ENCODE measurements around the gene SEC22C.

The SEC22C gene

GRCh38 chr3:42526616-42527367 is 55.0 kb downstream of the SEC22C start:
- 86% methylated on average over 15 of the region's 15 CpGs for WGBS, 2 experiments

GRCh38 chr3:42525736-42526345 is 55.9 kb downstream of the SEC22C start:
- Histone ChIP-seq H3K4me3 (ENCODE audit: insufficient read depth, low read depth, low read length) (no peak overlapping the region), H3K27ac (ENCODE audit: insufficient read depth, low read depth, low read length, poor library complexity, severe bottlenecking) (no peak overlapping the region), H3K9me3 (ENCODE audit: control insufficient read depth, low read length) (no peaks in the 10 kb centered on the region), H3K4me1 (ENCODE audit: control insufficient read depth, insufficient read depth, low read length) (no peaks in the 10 kb centered on the region), H3K36me3 (ENCODE audit: control insufficient read depth, insufficient read depth, low read length) (no peaks in the 10 kb centered on the region), H3K27me3 (ENCODE audit: control insufficient read depth, insufficient read depth, low read length, poor library complexity, severe bottlenecking) (no peaks in the 10 kb centered on the region)
- WGBS, 2 experiments: 92% methylated on average over 13 of the region's 13 CpGs

More at GRCh38 chr3:42526616-42527367, 55.0 kb downstream of the SEC22C start:
- H3K36me3 ChIP-seq (ENCODE audit: control insufficient read depth, insufficient read depth, low read length): no peaks in the 10 kb centered on the region
- H3K27ac ChIP-seq (ENCODE audit: insufficient read depth, low read depth, low read length, poor library complexity, severe bottlenecking): no peak overlapping the region
- no peaks in the 10 kb centered on the region for H3K4me1 ChIP-seq (ENCODE audit: control insufficient read depth, insufficient read depth, low read length)
- H3K27me3 ChIP-seq (ENCODE audit: control insufficient read depth, insufficient read depth, low read length, poor library complexity, severe bottlenecking): no peaks in the 10 kb centered on the region
- no peaks in the 10 kb centered on the region for H3K9me3 ChIP-seq (ENCODE audit: control insufficient read depth, low read length)
- no peak overlapping the region for H3K4me3 ChIP-seq (ENCODE audit: insufficient read depth, low read depth, low read length)

DNA sequence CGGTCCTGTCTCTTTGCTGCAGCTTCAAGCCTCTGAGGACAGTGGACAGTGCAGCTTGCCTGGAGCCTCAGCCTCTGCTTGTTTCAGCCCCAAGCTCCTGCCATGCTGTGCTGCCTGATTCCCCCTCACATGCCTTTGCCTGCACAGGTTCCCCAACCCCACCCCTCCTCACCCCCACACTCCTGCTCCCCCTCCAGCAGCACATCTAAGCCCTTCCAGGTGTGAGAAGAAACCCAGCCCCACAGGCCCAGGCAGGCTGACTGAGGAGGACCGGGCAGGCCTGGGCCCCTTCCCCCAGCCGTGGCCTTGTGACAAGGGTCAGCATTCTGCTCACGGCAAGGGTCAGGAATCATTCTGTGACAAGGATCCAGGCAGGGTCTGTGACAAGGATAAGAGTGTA is 56.6 kb downstream of the SEC22C start:
- 85 to 90% methylated on average over 4 of the region's 4 CpGs for WGBS, 2 experiments
- Histone ChIP-seq H3K27ac (ENCODE audit: insufficient read depth, low read depth, low read length, poor library complexity, severe bottlenecking) (no peak overlapping the region), H3K27me3 (ENCODE audit: control insufficient read depth, insufficient read depth, low read length, poor library complexity, severe bottlenecking) (no peaks in the 10 kb centered on the region), H3K4me1 (ENCODE audit: control insufficient read depth, insufficient read depth, low read length) (no peaks in the 10 kb centered on the region), H3K9me3 (ENCODE audit: control insufficient read depth, low read length) (no peaks in the 10 kb centered on the region), H3K36me3 (ENCODE audit: control insufficient read depth, insufficient read depth, low read length) (no peaks in the 10 kb centered on the region), H3K4me3 (ENCODE audit: insufficient read depth, low read depth, low read length) (no peak overlapping the region)

DNA sequence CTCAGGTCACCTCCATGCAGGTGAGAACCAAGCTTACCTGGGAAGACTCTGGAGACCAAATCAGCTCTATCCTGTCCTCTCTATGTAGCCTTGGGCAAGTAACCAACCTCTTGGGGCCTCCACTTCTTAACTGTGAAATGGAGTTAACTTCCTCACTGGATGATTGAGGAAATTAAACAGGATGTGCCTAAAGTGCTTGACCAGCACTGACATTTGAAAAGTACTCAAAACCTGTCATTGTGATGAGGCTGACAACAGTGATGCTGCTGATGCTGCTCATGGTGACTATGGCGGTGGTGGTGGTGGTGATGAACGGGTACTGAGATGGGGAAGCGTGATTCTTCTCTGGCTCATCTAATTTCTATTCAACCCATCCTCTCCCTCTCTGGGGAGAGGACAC is 57.0 kb downstream of the SEC22C start:
- Histone ChIP-seq H3K27me3 (ENCODE audit: control insufficient read depth, insufficient read depth, low read length, poor library complexity, severe bottlenecking) (no peaks in the 10 kb centered on the region), H3K9me3 (ENCODE audit: control insufficient read depth, low read length) (no peaks in the 10 kb centered on the region), H3K36me3 (ENCODE audit: control insufficient read depth, insufficient read depth, low read length) (no peaks in the 10 kb centered on the region), H3K4me3 (ENCODE audit: insufficient read depth, low read depth, low read length) (no peak overlapping the region), H3K27ac (ENCODE audit: insufficient read depth, low read depth, low read length, poor library complexity, severe bottlenecking) (no peak overlapping the region), H3K4me1 (ENCODE audit: control insufficient read depth, insufficient read depth, low read length) (no peaks in the 10 kb centered on the region)
- 88 to 98% methylated on average over 3 of the region's 3 CpGs for WGBS, 2 experiments

DNA sequence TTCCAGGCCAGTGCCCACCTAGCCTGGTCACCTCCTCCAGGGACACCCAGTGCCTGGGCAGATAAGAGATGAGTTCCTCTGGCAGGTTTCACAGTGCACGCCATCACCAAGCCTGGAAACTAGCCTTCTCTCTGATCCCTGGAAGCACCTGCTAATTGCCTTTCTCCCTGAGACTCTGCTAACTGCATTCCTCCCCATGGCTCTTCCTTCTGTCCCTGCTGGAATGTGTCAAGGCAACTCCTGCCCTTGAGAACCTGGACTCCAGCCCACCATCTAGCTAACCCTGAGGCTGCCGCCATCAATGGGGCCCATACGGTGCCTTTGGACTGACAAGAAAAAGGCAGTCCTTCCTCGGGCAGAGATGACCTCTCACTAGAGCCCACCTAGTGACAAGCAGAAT is 60.9 kb downstream of the SEC22C start:
- 90 to 92% methylated on average over 4 of the region's 4 CpGs for WGBS, 2 experiments

GRCh38 chr3:42520336-42520735 is 61.4 kb downstream of the SEC22C start:
- 91 to 93% methylated on average over 4 of the region's 4 CpGs for WGBS, 2 experiments
- no peak overlapping the region for H3K27ac ChIP-seq (ENCODE audit: insufficient read depth, low read depth, low read length, poor library complexity, severe bottlenecking)
- H3K27me3 ChIP-seq (ENCODE audit: control insufficient read depth, insufficient read depth, low read length, poor library complexity, severe bottlenecking): no peaks in the 10 kb centered on the region
- H3K4me1 ChIP-seq (ENCODE audit: control insufficient read depth, insufficient read depth, low read length): no peaks in the 10 kb centered on the region
- H3K36me3 ChIP-seq (ENCODE audit: control insufficient read depth, insufficient read depth, low read length): no peaks in the 10 kb centered on the region
- H3K9me3 ChIP-seq (ENCODE audit: control insufficient read depth, low read length): no peaks in the 10 kb centered on the region
- no peak overlapping the region for H3K4me3 ChIP-seq (ENCODE audit: insufficient read depth, low read depth, low read length)

More for the DNA sequence above, 60.9 kb downstream of the SEC22C start:
- no peaks in the 10 kb centered on the region for H3K27me3 ChIP-seq (ENCODE audit: control insufficient read depth, insufficient read depth, low read length, poor library complexity, severe bottlenecking)
- H3K4me1 ChIP-seq (ENCODE audit: control insufficient read depth, insufficient read depth, low read length): no peaks in the 10 kb centered on the region
- H3K9me3 ChIP-seq (ENCODE audit: control insufficient read depth, low read length): no peaks in the 10 kb centered on the region
- no peak overlapping the region for H3K27ac ChIP-seq (ENCODE audit: insufficient read depth, low read depth, low read length, poor library complexity, severe bottlenecking)
- no peaks in the 10 kb centered on the region for H3K36me3 ChIP-seq (ENCODE audit: control insufficient read depth, insufficient read depth, low read length)
- no peak overlapping the region for H3K4me3 ChIP-seq (ENCODE audit: insufficient read depth, low read depth, low read length)

DNA sequence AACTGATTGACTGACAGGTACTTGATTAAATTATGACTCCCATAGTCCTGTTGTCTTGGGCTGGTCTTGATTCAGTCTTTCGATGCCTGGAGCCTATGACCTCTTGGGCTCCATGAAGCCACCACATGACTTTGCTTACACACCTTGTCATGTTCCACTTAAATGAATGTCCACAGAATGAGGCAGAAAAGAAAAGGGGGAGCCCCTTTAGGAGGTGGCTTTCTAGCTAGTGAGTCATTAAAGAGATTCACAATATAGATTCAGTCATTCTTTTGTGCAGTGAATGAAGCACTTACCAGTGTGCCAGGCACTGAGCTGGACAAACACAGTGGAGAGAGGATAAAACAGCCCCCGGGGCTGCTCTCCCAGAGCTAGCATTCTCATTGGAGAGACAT is 62.2 kb downstream of the SEC22C start:
- no peaks in the 10 kb centered on the region for H3K36me3 ChIP-seq (ENCODE audit: control insufficient read depth, insufficient read depth, low read length)

GRCh38 chr3:42518800-42519567 is 62.8 kb downstream of the SEC22C start:
- Histone ChIP-seq H3K9me3 (ENCODE audit: control insufficient read depth, low read length) (no peaks in the 10 kb centered on the region), H3K27ac (ENCODE audit: insufficient read depth, low read depth, low read length, poor library complexity, severe bottlenecking) (no peak overlapping the region), H3K27me3 (ENCODE audit: control insufficient read depth, insufficient read depth, low read length, poor library complexity, severe bottlenecking) (no peaks in the 10 kb centered on the region), H3K4me3 (ENCODE audit: insufficient read depth, low read depth, low read length) (no peak overlapping the region), H3K36me3 (ENCODE audit: control insufficient read depth, insufficient read depth, low read length) (no peaks in the 10 kb centered on the region), H3K4me1 (ENCODE audit: control insufficient read depth, insufficient read depth, low read length) (no peaks in the 10 kb centered on the region)
- 75 to 76% methylated on average over 6 of the region's 6 CpGs for WGBS, 2 experiments

More for the DNA sequence above, 62.2 kb downstream of the SEC22C start:
- Histone ChIP-seq H3K27me3 (ENCODE audit: control insufficient read depth, insufficient read depth, low read length, poor library complexity, severe bottlenecking) (no peaks in the 10 kb centered on the region), H3K4me1 (ENCODE audit: control insufficient read depth, insufficient read depth, low read length) (no peaks in the 10 kb centered on the region), H3K9me3 (ENCODE audit: control insufficient read depth, low read length) (no peaks in the 10 kb centered on the region), H3K27ac (ENCODE audit: insufficient read depth, low read depth, low read length, poor library complexity, severe bottlenecking) (no peak overlapping the region), H3K4me3 (ENCODE audit: insufficient read depth, low read depth, low read length) (no peak overlapping the region)
- 88 to 95% methylated on average over 2 of the region's 2 CpGs for WGBS, 2 experiments

GRCh38 chr3:42517117-42517516 is 64.7 kb downstream of the SEC22C start:
- WGBS, 2 experiments: 89 to 92% methylated on average over 4 of the region's 4 CpGs
- Histone ChIP-seq H3K4me1 (ENCODE audit: control insufficient read depth, insufficient read depth, low read length) (no peaks in the 10 kb centered on the region), H3K36me3 (ENCODE audit: control insufficient read depth, insufficient read depth, low read length) (no peaks in the 10 kb centered on the region)

GRCh38 chr3:42516443-42516842 is 65.3 kb downstream of the SEC22C start:
- H3K27ac ChIP-seq (ENCODE audit: insufficient read depth, low read depth, low read length, poor library complexity, severe bottlenecking): no peak overlapping the region
- no peak overlapping the region for H3K4me3 ChIP-seq (ENCODE audit: insufficient read depth, low read depth, low read length)
- WGBS, 2 experiments: 92 to 93% methylated on average over 5 of the region's 5 CpGs
- no peaks in the 10 kb centered on the region for H3K36me3 ChIP-seq (ENCODE audit: control insufficient read depth, insufficient read depth, low read length)
- no peaks in the 10 kb centered on the region for H3K9me3 ChIP-seq (ENCODE audit: control insufficient read depth, low read length)
- H3K4me1 ChIP-seq (ENCODE audit: control insufficient read depth, insufficient read depth, low read length): no peaks in the 10 kb centered on the region
- H3K27me3 ChIP-seq (ENCODE audit: control insufficient read depth, insufficient read depth, low read length, poor library complexity, severe bottlenecking): no peaks in the 10 kb centered on the region

More at GRCh38 chr3:42517117-42517516, 64.7 kb downstream of the SEC22C start:
- Histone ChIP-seq H3K4me3 (ENCODE audit: insufficient read depth, low read depth, low read length) (no peak overlapping the region), H3K27me3 (ENCODE audit: control insufficient read depth, insufficient read depth, low read length, poor library complexity, severe bottlenecking) (no peaks in the 10 kb centered on the region), H3K9me3 (ENCODE audit: control insufficient read depth, low read length) (no peaks in the 10 kb centered on the region), H3K27ac (ENCODE audit: insufficient read depth, low read depth, low read length, poor library complexity, severe bottlenecking) (no peak overlapping the region)

Measured in ectodermal cell (in vitro differentiated cells).